Activated CD4-positive, alpha-beta T cell treated with anti-CD3 and anti-CD28 coated beads for 24 hours (primary cell): ENCODE measurements around the gene CDC37L1.
"Not testable (repeated sequence)": the region's sequence is repeated elsewhere in the genome, so short reads cannot be mapped to it uniquely, and the experiment has no call there.

Experiments
- DNase-seq, 2 donors: peaks; one replicate each; pipeline ENCODE4 v3.0.0-alpha.2; 2020; ENCODE audit warnings: low read depth in 2 of 2

CDC37L1 gene

GRCh38 chr9:4679268-4680172 is at the start of gene CDC37L1:
TSS of gene CDC37L1 (plus strand) at chr9:4679569. CDS start at chr9:4679768, 199 bp downstream.
- DNase-seq: peak; percentile 99

GRCh38 chr9:4630836-4631235 is 48.5 kb upstream of the CDC37L1 start:
- no peak for DNase-seq

- DNase-seq: no peak
These were observed 40.4 kb upstream of the CDC37L1 start for GRCh38 chr9:4638968-4639367.

DNA sequence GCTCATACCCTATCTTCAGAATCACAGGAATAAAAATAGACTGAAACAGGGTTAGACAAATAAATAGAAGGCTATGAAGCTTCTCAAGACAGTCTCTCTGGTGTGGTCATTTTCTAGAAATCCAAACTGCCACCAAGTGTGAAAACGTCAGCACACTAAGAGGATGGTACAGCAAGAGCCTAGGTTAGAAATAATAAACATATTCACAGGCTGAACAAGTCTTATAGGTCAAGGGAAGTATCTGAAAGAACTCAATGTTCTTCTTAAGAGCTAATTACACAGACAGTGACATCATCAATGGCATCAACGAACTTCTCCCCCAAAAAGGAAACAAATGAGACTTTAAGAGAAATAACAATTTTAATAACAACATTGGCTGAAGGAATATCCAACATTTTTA is 39.9 kb upstream of the CDC37L1 start:
- DNase-seq: no peak

DNA sequence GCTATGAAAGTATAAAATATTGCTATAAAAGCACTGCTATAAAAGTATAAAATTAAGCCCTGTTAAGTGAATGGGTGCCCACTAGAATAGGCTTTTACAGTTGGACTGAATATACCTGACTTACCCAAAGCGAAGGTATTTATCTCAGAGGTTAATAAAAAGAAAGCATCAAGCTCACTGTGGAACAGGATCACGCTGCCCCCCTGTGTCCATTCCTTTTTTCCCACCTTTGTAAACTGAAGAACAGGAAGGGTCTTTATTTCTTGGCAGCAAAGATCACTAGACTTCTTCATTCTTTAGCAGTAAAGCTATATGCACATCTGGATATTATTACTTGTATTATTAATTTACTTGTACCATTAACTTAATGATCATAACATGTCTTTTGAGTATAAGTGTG is 39.3 kb upstream of the CDC37L1 start:
- DNase-seq: peak in 1 of 2 donors; percentile 9

GRCh38 chr9:4642351-4642750 is 37.0 kb upstream of the CDC37L1 start:
- DNase-seq: no peak

DNA sequence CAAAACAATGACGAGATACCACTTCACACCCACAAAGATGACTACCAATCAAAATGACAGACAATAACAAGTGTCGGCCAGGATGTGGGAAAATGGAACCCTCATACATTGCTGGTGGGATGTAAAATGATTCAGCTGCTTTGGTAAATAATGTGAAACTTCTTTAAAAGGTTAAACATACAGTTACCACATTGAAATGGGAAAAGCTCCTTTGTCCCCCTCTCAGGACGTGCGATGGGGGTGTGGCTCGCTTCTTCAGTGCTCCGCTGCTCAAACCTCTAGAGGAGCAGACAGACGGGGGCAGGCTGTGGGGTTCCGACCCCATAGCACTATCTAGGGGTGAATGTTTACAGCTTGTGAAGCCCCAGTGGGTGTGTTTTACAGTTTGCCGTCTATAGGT is 25.3 kb upstream of the CDC37L1 start:
- no peak for DNase-seq

- DNase-seq: no peak
These were observed 24.8 kb upstream of the CDC37L1 start for GRCh38 chr9:4654538-4654937.

GRCh38 chr9:4656196-4656595 is 23.2 kb upstream of the CDC37L1 start:
- DNase-seq: not testable (repeated sequence)

DNA sequence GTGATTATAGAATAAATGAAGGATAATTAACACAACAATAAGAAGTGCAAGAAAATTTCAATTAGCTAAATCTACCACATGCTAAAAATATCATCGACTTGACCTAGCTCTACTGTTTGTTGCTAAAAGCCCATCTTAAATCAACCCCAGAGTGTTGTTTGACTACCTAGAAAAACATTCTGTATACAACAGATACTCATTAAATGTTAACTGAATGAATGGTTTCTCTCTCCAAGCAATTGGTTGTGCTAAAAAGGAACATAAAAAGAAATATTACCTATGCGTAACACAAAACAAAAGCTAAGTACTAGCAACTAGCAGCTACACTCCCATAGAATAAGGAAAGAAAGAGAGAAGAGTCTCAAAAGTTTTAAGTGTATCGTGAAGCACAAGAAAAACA is 22.7 kb upstream of the CDC37L1 start:
- DNase-seq: no peak

DNA sequence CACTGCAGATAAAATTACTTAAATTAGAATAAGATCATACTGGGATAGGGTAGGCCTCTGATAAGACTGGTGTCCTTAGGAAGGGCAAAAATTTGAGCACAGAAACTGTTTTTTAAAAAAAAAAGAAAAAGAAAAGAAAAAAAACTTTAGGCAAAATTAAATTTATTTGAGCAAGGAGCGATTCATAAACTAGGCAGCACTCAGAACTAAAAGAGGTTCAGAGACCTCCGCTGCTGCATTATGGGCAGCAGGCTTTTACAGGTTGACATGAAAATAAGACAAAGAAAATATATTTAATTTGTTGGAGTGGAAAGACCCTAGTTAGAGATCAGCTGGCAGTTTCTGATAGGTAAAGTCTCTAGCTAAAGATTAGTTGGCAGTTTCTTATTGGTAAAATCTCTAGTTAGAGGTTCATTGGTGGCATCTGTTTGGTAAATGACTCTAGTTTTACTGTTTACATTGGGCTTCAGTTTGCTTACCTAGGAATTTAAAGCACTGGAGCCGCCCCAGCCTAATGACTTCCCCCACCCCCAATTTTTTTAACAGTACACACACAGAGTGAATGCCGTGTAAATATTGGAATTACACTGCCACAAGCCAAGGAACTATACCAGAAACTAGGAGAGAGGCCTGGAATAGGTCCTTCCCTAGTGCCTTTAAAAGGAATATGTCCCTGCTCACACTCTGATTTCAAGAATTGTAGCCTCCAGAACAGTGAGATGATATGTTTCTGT is 21.8 kb upstream of the CDC37L1 start:
- DNase-seq: no peak

DNA sequence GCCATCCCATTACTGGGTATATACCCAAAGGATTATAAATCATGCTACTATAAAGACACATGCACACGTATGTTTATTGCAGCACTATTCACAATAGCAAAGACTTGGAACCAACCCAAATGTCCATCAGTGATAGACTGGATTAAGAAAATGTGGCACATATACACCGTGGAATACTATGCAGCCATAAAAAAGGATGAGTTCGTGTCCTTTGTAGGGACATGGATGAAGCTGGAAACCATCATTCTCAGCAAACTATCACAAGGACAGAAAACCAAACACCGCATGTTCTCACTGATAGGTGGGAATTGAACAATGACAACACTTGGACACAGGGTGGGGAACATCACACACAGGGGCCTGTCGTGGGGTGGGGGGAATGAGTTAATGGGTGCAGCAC is 18.7 kb upstream of the CDC37L1 start:
- not testable (repeated sequence) for DNase-seq

DNA sequence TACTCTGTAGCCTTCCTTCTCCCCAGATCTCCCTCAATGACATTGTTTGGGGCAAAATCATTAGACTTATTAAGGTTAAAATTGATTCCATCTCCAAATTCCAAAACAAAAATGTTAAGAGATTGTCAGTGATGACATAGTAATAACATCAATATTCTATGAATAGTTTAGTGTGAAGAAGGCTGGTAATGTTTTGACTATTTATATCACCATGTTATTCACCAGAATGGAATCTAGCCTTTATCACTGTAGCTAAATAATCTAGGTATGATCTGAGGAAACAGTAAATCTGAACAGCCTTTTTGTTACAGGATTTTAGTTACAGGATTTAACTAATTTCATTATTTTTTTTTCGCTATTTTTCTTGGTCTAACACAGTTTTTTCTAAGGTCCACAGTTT is 18.2 kb upstream of the CDC37L1 start:
- DNase-seq: no peak

DNA sequence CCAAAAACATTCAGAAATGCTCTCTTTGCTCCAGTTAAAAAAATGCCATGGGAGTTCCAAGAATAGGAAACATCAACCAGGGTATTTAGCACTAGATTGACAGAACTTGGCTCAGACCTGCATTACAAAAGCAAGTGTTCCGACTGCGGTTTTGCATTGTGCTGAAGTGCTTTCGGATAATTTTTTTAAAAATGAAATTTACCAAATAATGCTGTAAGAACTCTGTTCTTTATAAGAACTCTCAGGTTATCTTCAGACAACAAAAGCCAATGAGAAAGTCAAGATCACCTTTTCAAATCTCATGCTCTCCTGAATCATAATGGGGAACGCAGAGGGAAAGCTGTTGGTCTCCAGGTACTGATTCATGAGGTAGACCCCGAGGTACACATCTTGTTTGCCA is 17.8 kb upstream of the CDC37L1 start:
- no peak for DNase-seq

DNA sequence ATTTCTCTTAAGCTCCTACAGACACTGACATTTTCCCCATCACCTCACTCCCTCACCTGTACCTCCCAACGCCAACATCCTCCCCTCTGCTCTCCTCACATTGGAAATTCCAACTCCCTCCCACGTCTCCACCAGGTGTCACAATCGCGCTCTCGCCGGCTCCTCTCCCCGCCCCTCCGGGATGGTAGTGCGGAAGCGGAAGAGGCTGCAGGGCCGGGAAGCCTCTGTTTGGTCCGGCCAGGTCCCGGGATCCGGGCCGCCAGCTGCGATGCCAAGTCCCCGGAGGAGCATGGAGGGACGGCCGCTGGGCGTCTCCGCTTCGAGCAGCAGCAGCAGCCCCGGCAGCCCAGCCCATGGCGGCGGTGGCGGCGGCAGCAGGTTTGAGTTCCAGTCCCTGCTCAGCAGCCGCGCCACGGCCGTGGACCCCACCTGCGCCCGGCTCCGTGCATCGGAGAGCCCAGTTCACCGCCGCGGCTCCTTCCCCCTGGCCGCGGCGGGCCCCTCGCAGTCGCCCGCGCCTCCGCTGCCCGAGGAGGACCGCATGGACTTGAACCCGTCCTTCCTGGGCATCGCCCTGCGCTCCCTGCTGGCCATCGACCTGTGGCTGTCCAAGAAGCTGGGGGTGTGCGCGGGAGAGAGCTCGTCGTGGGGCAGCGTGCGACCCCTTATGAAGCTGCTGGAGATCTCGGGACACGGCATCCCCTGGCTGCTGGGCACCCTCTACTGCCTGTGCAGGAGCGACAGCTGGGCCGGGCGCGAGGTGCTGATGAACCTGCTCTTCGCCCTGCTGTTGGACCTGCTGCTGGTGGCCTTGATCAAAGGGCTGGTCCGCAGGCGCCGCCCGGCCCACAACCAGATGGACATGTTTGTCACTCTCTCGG is 17.0 kb upstream of the CDC37L1 start, which contains the start of gene PLPP6:
TSS of gene PLPP6 (plus strand) at position 187 of the 881 bp plus-strand sequence. CDS start at position 269, 82 bp downstream.
- DNase-seq: peak; percentile 45 to 57

DNA sequence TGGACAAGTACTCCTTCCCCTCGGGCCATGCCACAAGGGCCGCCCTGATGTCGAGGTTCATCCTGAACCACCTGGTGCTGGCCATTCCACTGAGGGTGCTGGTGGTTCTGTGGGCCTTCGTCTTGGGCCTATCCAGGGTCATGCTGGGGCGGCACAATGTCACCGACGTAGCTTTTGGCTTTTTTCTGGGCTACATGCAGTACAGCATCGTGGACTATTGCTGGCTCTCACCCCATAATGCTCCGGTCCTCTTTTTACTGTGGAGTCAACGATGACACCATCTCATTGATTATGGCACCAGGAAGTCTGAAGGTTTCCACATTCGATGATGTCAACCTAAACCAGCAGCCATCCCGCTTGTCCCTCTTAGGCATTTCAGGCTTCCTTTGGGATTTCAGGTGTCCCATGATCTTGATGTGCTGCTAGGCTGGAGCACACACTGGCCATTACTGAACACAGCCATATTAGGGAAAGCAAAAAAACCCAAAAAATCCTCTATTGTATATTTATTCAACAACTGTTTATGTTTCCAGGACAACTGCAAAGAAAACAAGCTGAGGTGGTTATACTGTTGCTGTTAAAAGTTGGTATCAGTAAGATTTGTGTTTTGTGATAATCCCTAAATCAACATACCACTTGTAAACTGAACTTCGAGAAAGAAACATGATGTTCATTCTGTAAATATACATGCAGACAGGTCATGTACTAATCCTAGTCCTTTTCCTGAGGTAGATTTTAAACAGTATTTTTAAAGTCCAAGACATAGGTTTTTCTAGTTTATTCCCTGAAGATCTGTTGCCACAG is 16.2 kb upstream of the CDC37L1 start:
- DNase-seq: no peak

DNA sequence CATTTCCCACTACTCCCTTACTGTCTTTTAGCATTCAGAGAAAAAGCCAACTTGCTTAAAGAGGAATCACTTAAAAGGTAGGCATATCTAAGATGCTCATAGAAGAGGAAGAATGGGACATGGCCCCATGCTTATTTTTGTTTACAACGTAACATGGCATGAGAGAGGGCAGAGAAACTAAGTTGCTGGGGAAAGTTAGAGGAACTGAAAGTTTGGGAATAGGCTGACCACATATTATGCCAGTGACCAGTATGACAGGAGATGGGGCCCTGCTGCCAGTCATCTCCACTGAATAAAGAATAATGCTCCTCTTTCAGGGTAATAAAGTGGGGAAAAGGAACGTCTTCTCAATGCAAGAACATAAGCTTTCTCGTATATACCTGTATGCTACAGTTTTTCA is 15.4 kb upstream of the CDC37L1 start:
- no peak for DNase-seq

- no peak for DNase-seq
These were observed 14.0 kb upstream of the CDC37L1 start for GRCh38 chr9:4665357-4665756.

GRCh38 chr9:4666042-4666699 is 13.2 kb upstream of the CDC37L1 start, which contains the start of gene SPATA6L:
TSS of gene SPATA6L (minus strand) at chr9:4666480. CDS start at chr9:4666250, 230 bp downstream.
- DNase-seq: peak in 1 of 2 donors; percentile 19

DNA sequence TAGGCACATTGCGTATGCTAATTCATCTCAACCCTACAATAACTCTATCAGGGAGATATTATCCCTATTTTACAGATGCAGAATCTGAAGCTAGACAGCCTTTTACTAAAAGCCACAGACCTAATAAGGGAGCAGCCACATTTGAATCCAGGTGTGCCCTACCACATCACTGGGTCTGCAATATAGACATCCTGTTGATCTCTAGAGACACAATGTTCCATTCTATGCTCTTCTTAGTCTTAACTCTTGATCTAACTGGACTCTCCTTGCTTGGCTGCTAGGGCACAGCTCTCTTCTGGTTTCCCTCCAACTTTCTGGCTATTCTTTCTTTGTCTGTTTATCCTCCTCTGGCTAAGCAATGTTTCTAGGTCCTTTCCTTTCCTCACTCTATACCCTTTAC is 11.7 kb upstream of the CDC37L1 start:
- no peak for DNase-seq
